Astrocyte (in vitro differentiated cells and primary cell): ENCODE data around the gene KCNJ13.

Source experiments
- EZH2 ChIP-seq: IDR thresholded peaks from 2 replicates; pipeline ENCODE4 v1.6.1; 2012; ENCODE audit warnings: mild to moderate bottlenecking, low read length, inconsistent platforms; ENCODE audit not compliant: insufficient read depth
- TF ChIP-seq, protein P1 (sequence below): IDR thresholded peaks from 2 replicates; pipeline ENCODE4 v1.5.1; 2011; ENCODE audit warnings: low read depth, mild to moderate bottlenecking, inconsistent platforms, low read length, moderate library complexity; ENCODE audit not compliant: insufficient read depth

DNA sequence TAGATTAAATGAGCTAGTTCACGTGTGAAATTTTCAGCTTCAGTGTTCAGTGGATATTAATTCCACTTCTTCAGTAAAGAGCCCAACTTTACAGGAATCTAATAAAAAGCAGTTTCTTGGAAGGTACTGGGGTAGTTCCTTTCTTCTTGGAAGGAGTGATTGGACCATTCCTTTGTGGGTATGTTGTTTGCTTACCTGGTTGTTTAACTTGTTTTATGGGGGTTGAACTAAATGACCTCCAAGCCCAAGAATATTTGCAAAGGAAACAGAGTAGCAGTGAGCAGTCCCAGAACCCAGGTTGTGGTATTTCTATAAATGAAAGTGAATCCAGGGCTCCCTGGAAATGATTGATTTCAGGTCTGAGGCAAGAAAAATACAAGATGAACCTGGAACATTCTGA is 31.4 kb downstream of the KCNJ13 start:
- TF ChIP-seq, protein P1, sequence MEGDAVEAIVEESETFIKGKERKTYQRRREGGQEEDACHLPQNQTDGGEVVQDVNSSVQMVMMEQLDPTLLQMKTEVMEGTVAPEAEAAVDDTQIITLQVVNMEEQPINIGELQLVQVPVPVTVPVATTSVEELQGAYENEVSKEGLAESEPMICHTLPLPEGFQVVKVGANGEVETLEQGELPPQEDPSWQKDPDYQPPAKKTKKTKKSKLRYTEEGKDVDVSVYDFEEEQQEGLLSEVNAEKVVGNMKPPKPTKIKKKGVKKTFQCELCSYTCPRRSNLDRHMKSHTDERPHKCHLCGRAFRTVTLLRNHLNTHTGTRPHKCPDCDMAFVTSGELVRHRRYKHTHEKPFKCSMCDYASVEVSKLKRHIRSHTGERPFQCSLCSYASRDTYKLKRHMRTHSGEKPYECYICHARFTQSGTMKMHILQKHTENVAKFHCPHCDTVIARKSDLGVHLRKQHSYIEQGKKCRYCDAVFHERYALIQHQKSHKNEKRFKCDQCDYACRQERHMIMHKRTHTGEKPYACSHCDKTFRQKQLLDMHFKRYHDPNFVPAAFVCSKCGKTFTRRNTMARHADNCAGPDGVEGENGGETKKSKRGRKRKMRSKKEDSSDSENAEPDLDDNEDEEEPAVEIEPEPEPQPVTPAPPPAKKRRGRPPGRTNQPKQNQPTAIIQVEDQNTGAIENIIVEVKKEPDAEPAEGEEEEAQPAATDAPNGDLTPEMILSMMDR, result no peak
- TF ChIP-seq EZH2, result no peak
